OCI-LY1 (cell line): ENCODE results near the gene ANO6.

ENCODE experiments used
- H2AFZ ChIP-seq: fragments of 200-600 bp; sonication (generic), shearing (Covaris generic); 2 replicates; pipeline ENCODE4 v1.6.0; 2014; ENCODE audit warnings: antibody characterized with exemption, mild to moderate bottlenecking, low read length
- H3F3A ChIP-seq: fragments of 200-600 bp; sonication (generic), shearing (Covaris generic); 2 replicates; pipeline ENCODE4 v1.6.0; 2014; ENCODE audit warnings: mild to moderate bottlenecking, antibody characterized with exemption, low read length, moderate library complexity; ENCODE audit not compliant: insufficient read depth
- H3K27ac ChIP-seq: fragments of 200-600 bp; sonication (generic); 2 replicates; pipeline ENCODE4 v1.5.1; 2014; ENCODE audit warnings: low read length, mixed run types, mild to moderate bottlenecking, low read depth; ENCODE audit not compliant: poor library complexity, severe bottlenecking
- H3K27me3 ChIP-seq: fragments of 200-600 bp; sonication (generic); 2 replicates; pipeline ENCODE4 v1.6.0; 2014; ENCODE audit warnings: antibody characterized with exemption, mild to moderate bottlenecking, low read length, moderate library complexity; ENCODE audit not compliant: insufficient read depth
- H3K36me3 ChIP-seq: fragments of 200-600 bp; sonication (generic); 2 replicates; pipeline ENCODE4 v1.6.1; 2014; ENCODE audit warnings: mild to moderate bottlenecking, antibody characterized with exemption, low read length, moderate library complexity, mixed read lengths; ENCODE audit not compliant: insufficient read depth
- H3K4me1 ChIP-seq: fragments of 200-600 bp; sonication (generic); 2 replicates; pipeline ENCODE4 v1.5.1; 2014; ENCODE audit warnings: mild to moderate bottlenecking, low read length, moderate library complexity; ENCODE audit not compliant: insufficient read depth, severe bottlenecking
- H3K4me2 ChIP-seq: fragments of 200-600 bp; sonication (generic), shearing (Covaris generic); 2 replicates; pipeline ENCODE4 v1.6.1; 2014; ENCODE audit warnings: low read length
- H3K4me3 ChIP-seq: fragments of 200-600 bp; sonication (generic); 2 replicates; pipeline ENCODE4 v1.5.1; 2014; ENCODE audit warnings: low read length, low read depth, mild to moderate bottlenecking, mixed read lengths; ENCODE audit not compliant: poor library complexity, severe bottlenecking
- H3K79me2 ChIP-seq: fragments of 200-600 bp; shearing (Covaris generic); 2 replicates; pipeline ENCODE4 v1.6.1; 2016; ENCODE audit warnings: mixed run types, low read length, mixed read lengths; ENCODE audit not compliant: insufficient read depth
- H3K9ac ChIP-seq: fragments of 200-600 bp; sonication (generic), shearing (Covaris generic); 2 replicates; pipeline ENCODE4 v1.6.1; 2014; ENCODE audit warnings: mild to moderate bottlenecking, low read length, mixed read lengths
- H3K9me2 ChIP-seq: fragments of 200-600 bp; sonication (generic), shearing (Covaris generic); 2 replicates; pipeline ENCODE4 v1.6.1; 2014; ENCODE audit warnings: low read depth, mild to moderate bottlenecking, low read length, mixed read lengths
- H3K9me3 ChIP-seq: fragments of 200-600 bp; shearing (Covaris generic); 2 replicates; pipeline ENCODE4 v1.6.1; 2014; ENCODE audit warnings: low read length, mixed read lengths
- H4K20me1 ChIP-seq: fragments of 200-600 bp; sonication (generic), shearing (Covaris generic); 2 replicates; pipeline ENCODE4 v1.6.0; 2016; ENCODE audit warnings: mild to moderate bottlenecking, low read length; ENCODE audit not compliant: insufficient read depth
- CTCF ChIP-seq: fragments of 200-600 bp; sonication (generic), shearing (Covaris generic); IDR thresholded peaks from 2 replicates; pipeline ENCODE4 v1.5.1; 2017; ENCODE audit warnings: mild to moderate bottlenecking, antibody characterized with exemption, low read length, moderate library complexity, mixed read lengths
- EZH2 ChIP-seq: fragments of 200-600 bp; sonication (generic), shearing (Covaris generic); IDR thresholded peaks from 2 replicates; pipeline ENCODE4 v1.8.0; 2017; ENCODE audit warnings: borderline replicate concordance, mixed run types, mild to moderate bottlenecking, antibody characterized with exemption, low read length, moderate library complexity, mixed read lengths

ANO6 gene

GRCh38 chr12:45338272-45338671 is 122.4 kb downstream of the ANO6 start:
- Histone ChIP-seq H3K9ac (no peak overlapping the region), H4K20me1 (no peaks in the 10 kb centered on the region), H3F3A (no peaks in the 10 kb centered on the region), H3K4me1 (no peaks in the 10 kb centered on the region), H3K27ac (no peak overlapping the region), H3K27me3 (no peaks in the 10 kb centered on the region), H3K9me3 (no peaks in the 10 kb centered on the region), H3K4me3 (no peak overlapping the region), H3K4me2 (no peak overlapping the region), H3K79me2 (no peaks in the 10 kb centered on the region), H3K9me2 (no peaks in the 10 kb centered on the region), H3K36me3 (no peaks in the 10 kb centered on the region), H2AFZ (no peak overlapping the region)
- TF ChIP-seq CTCF: no peak
- no peak for TF ChIP-seq EZH2

- no peak overlapping the region for H3K27ac ChIP-seq
- TF ChIP-seq CTCF: no peak
- no peak for TF ChIP-seq EZH2
- no peak overlapping the region for H3K9ac ChIP-seq
- no peaks in the 10 kb centered on the region for H3K4me1 ChIP-seq
- H3K9me3 ChIP-seq: no peaks in the 10 kb centered on the region
- H3K27me3 ChIP-seq: no peaks in the 10 kb centered on the region
- no peak overlapping the region for H3K4me2 ChIP-seq
- H3K9me2 ChIP-seq: no peaks in the 10 kb centered on the region
- H3K79me2 ChIP-seq: no peaks in the 10 kb centered on the region
- no peaks in the 10 kb centered on the region for H3K36me3 ChIP-seq
- no peak overlapping the region for H3K4me3 ChIP-seq
- H3F3A ChIP-seq: no peaks in the 10 kb centered on the region
- H2AFZ ChIP-seq: no peak overlapping the region
- no peaks in the 10 kb centered on the region for H4K20me1 ChIP-seq
Measured at GRCh38 chr12:45339035-45339434, 123.1 kb downstream of the ANO6 start.

GRCh38 chr12:45342171-45342570 is 126.3 kb downstream of the ANO6 start:
- Histone ChIP-seq H4K20me1 (no peaks in the 10 kb centered on the region), H3K4me2 (no peak overlapping the region), H3K4me3 (no peak overlapping the region), H3K9me2 (no peaks in the 10 kb centered on the region), H3K27ac (no peak overlapping the region), H3K79me2 (no peaks in the 10 kb centered on the region), H3K9ac (no peak overlapping the region), H3K36me3 (no peaks in the 10 kb centered on the region), H3F3A (no peaks in the 10 kb centered on the region), H3K4me1 (no peaks in the 10 kb centered on the region), H3K27me3 (no peaks in the 10 kb centered on the region), H3K9me3 (no peaks in the 10 kb centered on the region), H2AFZ (no peak overlapping the region)
- no peak for TF ChIP-seq EZH2
- no peak for TF ChIP-seq CTCF
